Inflammatory macrophage (primary cell): Measurements from ENCODE around the gene ZER1.
A peak's percentile ranks its signal among the peaks of the same experiment; 100 is the strongest.
"Not testable (repeated sequence)": the region's sequence is repeated elsewhere in the genome, so short reads cannot be mapped to it uniquely, and the experiment has no call there.

Experiments used
- DNase-seq, 2 donors: peaks; one replicate each; pipeline ENCODE4 v3.0.0-alpha.2; 2020 to 2022
- total RNA-seq, 18 experiments: gene quantifications; one replicate each; lab custom pipeline; 2026; ENCODE audit warnings: mixed read lengths in 6 of 18, inconsistent platforms in 2 of 18; lab: John Stamatoyannopoulos, UW

Gene ZER1
- 6.4 to 25.7 (median 16.8) reads per million in 18 experiments for total RNA-seq

GRCh38 chr9:128771745-128772519, at the start of gene ZER1:
Gene ZER1, minus strand, starts transcription at chr9:128771927. Its CDS starts 16,362 bp downstream, at chr9:128755565.
- peak; percentile 90 to 93 for DNase-seq

- DNase-seq, result no peak
Measured at GRCh38 chr9:128820665-128821583, 49.2 kb upstream of the ZER1 start.

GRCh38 chr9:128819716-128820664, 48.3 kb upstream of the ZER1 start:
- DNase-seq, result no peak

GRCh38 chr9:128818839-128819715, 47.4 kb upstream of the ZER1 start:
- peak; percentile 5 to 44 for DNase-seq

GRCh38 chr9:128818099-128818838, 46.5 kb upstream of the ZER1 start, which contains the start of gene ENDOG:
Gene ENDOG, plus strand, starts transcription at chr9:128818500. Its CDS starts 185 bp downstream, at chr9:128818685.
- peak; percentile 98 to 99 for DNase-seq

GRCh38 chr9:128810873-128811272, 39.1 kb upstream of the ZER1 start:
- no peak for DNase-seq

GRCh38 chr9:128809831-128810230, 38.1 kb upstream of the ZER1 start:
- no peak for DNase-seq

- DNase-seq, result no peak
Measured at GRCh38 chr9:128809036-128809599, 37.4 kb upstream of the ZER1 start.

GRCh38 chr9:128808543-128808942, 36.8 kb upstream of the ZER1 start:
- no peak for DNase-seq

GRCh38 chr9:128807827-128808226, 36.1 kb upstream of the ZER1 start:
- no peak for DNase-seq

GRCh38 chr9:128805661-128806060, 33.9 kb upstream of the ZER1 start:
- no peak for DNase-seq

- DNase-seq, result no peak
Measured at GRCh38 chr9:128802482-128802881, 30.8 kb upstream of the ZER1 start.

GRCh38 chr9:128800061-128800460, 28.3 kb upstream of the ZER1 start:
- DNase-seq, result no peak

- DNase-seq, result no peak
Measured at GRCh38 chr9:128798896-128799295, 27.2 kb upstream of the ZER1 start.

- DNase-seq, result not testable (repeated sequence)
Measured at GRCh38 chr9:128794961-128795360, 23.2 kb upstream of the ZER1 start.

GRCh38 chr9:128792978-128793686, 21.4 kb upstream of the ZER1 start:
- DNase-seq, result no peak

- no peak for DNase-seq
Measured at GRCh38 chr9:128792134-128792533, 20.4 kb upstream of the ZER1 start.

- DNase-seq, result no peak
Measured at GRCh38 chr9:128790536-128790935, 18.8 kb upstream of the ZER1 start.

- no peak for DNase-seq
Measured at GRCh38 chr9:128788445-128788844, 16.7 kb upstream of the ZER1 start.
